Mesothelial cell of epicardium (in vitro differentiated cells): ENCODE data around the gene CFD. TPM values are rescaled to one million over a fixed set of nuclear protein-coding genes. Genes with fewer than 3 reads are reported as not detected.
"Not testable (repeated sequence)": the region's sequence is repeated elsewhere in the genome, so short reads cannot be mapped to it uniquely, and the experiment has no call there.

Source experiments
- DNase-seq, 2 experiments: peaks; one replicate each; pipeline ENCODE4 v3.0.0; 2021; ENCODE audit warnings: low spot score in 2 of 2; ENCODE audit not compliant: unreplicated experiment in 2 of 2
- H3K27ac Mint-ChIP-seq: 2 replicates; pipeline ENCODE4 v1.8.0; 2021; ENCODE audit warnings: mixed read lengths
- H3K27me3 Mint-ChIP-seq: 2 replicates; pipeline ENCODE4 v1.8.0; 2021; ENCODE audit warnings: low read depth, mixed read lengths
- H3K36me3 Mint-ChIP-seq: 2 replicates; pipeline ENCODE4 v1.8.0; 2021; ENCODE audit warnings: mixed read lengths
- H3K4me1 Mint-ChIP-seq: 2 replicates; pipeline ENCODE4 v1.8.0; 2021; ENCODE audit warnings: mixed read lengths
- H3K4me3 Mint-ChIP-seq: 2 replicates; pipeline ENCODE4 v1.8.0; 2021; ENCODE audit warnings: mild to moderate bottlenecking, moderate library complexity, mixed read lengths
- H3K9me3 Mint-ChIP-seq: 2 replicates; pipeline ENCODE4 v1.8.0; 2021; ENCODE audit warnings: mixed read lengths
- total RNA-seq: library from RNA; stranded (reverse); gene quantifications from 3 replicates; pipeline ENCODE4 v1.2.1, GENCODE V29; 2021
- TF ChIP-seq, protein P1 (sequence below): fragments of 200-600 bp; sonication (generic); IDR thresholded peaks from one replicate; pipeline ENCODE4 v1.5.0; 2021; ENCODE audit warnings: antibody characterized with exemption; ENCODE audit not compliant: unreplicated experiment

The CFD gene
- total RNA-seq, 1 donor from 2014 or later, result 3.2 TPM

DNA sequence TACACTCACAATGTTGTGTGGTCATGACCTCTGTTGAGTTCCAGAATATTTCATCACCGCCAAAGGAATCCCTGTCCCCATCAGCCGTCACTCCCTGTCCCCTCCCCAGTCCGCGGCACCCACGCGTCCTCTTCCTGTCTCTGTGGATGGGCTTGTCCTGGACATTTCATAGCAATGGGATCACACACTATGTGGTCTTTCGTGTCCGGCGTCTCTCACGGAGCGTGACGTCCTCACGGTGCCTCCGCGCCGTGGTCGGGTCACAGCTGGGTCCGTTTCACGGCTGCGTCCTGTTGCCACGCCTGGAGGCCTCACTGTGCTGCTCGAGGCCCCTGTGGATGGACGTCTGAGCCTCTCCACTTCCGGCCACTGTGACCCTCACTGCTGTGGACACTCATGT is 25.2 kb upstream of the CFD start:
- DNase-seq, result no peak
- no peaks in the 10 kb centered on the region for H3K4me1 Mint-ChIP-seq
- no peaks in the 10 kb centered on the region for H3K27me3 Mint-ChIP-seq
- H3K9me3 Mint-ChIP-seq, result no peaks in the 10 kb centered on the region
- no peak overlapping the region for H3K4me3 Mint-ChIP-seq
- TF ChIP-seq, protein P1, sequence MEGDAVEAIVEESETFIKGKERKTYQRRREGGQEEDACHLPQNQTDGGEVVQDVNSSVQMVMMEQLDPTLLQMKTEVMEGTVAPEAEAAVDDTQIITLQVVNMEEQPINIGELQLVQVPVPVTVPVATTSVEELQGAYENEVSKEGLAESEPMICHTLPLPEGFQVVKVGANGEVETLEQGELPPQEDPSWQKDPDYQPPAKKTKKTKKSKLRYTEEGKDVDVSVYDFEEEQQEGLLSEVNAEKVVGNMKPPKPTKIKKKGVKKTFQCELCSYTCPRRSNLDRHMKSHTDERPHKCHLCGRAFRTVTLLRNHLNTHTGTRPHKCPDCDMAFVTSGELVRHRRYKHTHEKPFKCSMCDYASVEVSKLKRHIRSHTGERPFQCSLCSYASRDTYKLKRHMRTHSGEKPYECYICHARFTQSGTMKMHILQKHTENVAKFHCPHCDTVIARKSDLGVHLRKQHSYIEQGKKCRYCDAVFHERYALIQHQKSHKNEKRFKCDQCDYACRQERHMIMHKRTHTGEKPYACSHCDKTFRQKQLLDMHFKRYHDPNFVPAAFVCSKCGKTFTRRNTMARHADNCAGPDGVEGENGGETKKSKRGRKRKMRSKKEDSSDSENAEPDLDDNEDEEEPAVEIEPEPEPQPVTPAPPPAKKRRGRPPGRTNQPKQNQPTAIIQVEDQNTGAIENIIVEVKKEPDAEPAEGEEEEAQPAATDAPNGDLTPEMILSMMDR, result no peak
- no peaks in the 10 kb centered on the region for H3K36me3 Mint-ChIP-seq
- no peak overlapping the region for H3K27ac Mint-ChIP-seq

DNA sequence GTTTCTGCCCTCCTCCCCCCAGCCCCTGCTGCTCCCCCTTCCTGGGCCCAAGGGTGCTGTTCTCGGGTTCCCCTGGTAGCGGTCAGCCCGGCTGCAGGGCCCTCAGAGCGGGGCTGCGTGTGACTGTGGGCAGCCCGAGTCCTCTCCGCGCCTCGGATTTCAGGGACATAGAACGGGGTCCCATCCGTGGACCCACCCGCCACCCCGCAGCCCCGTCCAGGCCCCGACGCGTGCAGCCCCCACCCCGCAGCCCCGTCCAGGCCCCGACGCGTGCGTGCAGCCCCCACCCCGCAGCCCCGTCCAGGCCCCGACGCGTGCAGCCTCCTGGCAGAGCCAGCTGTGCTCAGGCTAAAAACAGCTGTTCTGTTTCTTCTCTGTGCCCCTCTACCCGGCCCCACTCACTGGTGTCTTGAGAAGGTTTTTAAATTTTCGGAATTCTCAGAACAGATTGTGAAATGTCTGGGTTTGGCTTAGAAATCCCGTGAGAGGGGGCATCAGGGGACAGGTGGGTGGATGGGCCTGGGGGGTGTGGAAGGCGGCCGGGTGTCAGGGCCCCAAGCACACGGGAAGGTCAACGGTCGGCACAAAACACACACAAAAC is 24.2 kb upstream of the CFD start:
- TF ChIP-seq, protein P1, result no peak
- no peaks in the 10 kb centered on the region for H3K4me1 Mint-ChIP-seq
- DNase-seq, result no peak
- H3K27me3 Mint-ChIP-seq, result no peaks in the 10 kb centered on the region
- H3K4me3 Mint-ChIP-seq, result no peak overlapping the region
- H3K36me3 Mint-ChIP-seq, result no peaks in the 10 kb centered on the region
- no peaks in the 10 kb centered on the region for H3K9me3 Mint-ChIP-seq
- no peak overlapping the region for H3K27ac Mint-ChIP-seq

DNA sequence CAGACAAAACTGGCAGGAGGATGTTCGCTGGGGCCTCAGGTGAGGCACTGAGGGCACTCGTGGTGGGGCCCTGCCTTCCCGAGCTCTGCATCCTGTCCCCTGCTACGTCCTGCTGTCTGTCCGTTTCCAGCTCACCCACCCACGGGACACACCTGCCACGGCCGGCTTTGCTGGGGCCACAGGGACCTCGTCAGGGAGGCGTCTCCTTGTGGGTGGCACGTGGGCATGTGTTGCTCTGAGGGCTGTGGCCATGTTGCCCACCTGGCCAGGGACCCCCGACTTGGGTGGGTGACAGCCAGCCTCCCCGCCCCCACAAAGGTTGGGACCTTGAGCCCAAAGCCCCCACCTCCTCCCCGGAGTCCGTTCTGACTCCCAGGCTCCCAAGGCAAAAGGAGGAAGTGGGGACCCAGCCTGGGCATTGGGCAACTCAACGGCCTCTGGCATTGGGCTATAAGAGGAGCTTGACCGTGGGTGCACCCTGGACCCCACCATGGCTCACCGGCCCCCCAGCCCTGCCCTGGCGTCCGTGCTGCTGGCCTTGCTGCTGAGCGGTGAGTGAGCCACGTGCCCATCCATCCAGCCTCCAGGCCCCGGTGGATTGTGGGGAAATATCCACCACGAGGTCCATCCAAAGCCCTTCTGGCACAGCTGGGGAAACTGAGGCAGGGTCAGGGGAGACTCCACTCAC is 18.8 kb upstream of the CFD start, which contains the start of gene PRTN3:
PRTN3 (plus strand) TSS at position 481 of the 688 bp plus-strand sequence; CDS start at position 491, 10 bp downstream.
- H3K9me3 Mint-ChIP-seq, result no peaks in the 10 kb centered on the region
- peaks cover 29% of the 10 kb centered on the region for H3K27me3 Mint-ChIP-seq
- no peaks in the 10 kb centered on the region for H3K36me3 Mint-ChIP-seq
- peaks cover 4% of the 10 kb centered on the region for H3K4me1 Mint-ChIP-seq
- no peak within 1 kb of the TSS for H3K27ac Mint-ChIP-seq
- TF ChIP-seq, protein P1, result no peak
- H3K4me3 Mint-ChIP-seq, result no peak within 1 kb of the TSS
- DNase-seq, result no peak

DNA sequence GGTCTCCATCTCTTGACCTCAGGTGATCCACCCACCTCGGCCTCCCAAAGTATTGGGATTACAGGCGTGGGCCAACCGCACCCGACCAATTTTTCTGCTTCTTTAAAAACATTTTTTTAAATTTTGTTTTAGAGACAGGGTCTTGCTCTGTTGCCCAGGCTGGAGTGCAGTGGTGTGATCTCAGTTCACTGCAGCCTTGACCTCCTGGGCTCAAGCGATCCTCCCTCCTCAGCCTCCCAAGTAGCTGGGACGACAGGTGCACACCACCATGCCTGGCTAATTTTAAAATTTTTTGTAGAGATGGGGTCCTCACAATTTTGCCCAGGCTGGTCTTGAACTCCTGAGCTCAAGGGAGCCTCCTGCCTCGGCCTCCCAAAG is 16.7 kb upstream of the CFD start:
- H3K27me3 Mint-ChIP-seq, result peaks cover 32% of the 10 kb centered on the region
- H3K4me3 Mint-ChIP-seq, DNase-seq, H3K36me3 Mint-ChIP-seq, H3K27ac Mint-ChIP-seq, H3K9me3 Mint-ChIP-seq: not testable (repeated sequence)
- H3K4me1 Mint-ChIP-seq, result peaks cover 10% of the 10 kb centered on the region

DNA sequence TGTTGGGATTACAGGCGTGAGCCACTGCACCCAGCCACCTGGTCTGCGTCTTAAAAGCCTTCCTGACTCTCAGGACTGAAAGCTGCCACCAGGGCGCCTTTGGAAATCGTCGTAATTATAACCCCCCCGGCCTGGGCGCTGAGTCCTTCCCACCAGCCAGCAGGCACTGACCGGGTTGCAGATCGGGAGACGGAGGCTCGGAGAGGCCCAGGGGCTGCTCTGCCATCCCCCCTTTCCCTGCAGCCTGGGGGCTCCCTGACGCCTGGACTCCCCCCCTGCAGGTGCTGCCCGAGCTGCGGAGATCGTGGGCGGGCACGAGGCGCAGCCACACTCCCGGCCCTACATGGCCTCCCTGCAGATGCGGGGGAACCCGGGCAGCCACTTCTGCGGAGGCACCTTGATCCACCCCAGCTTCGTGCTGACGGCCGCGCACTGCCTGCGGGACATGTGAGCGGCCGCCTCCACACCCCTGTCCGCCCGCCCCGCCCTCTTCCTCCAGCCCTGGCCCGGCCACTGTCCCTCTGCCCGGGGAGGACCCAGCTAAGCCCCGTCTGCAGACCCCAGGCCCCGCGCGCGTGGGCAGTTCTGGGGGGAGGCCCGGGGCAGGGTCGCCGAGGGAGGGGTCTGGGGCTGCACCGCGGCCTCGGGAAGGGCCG is 16.2 kb upstream of the CFD start:
- Mint-ChIP-seq H3K27me3 (peaks cover 32% of the 10 kb centered on the region), H3K4me3 (no peak overlapping the region), H3K4me1 (peaks cover 10% of the 10 kb centered on the region), H3K9me3 (no peaks in the 10 kb centered on the region), H3K27ac (no peak overlapping the region), H3K36me3 (no peaks in the 10 kb centered on the region)
- TF ChIP-seq, protein P1, result no peak
- DNase-seq, result no peak
